ENCODE data around the gene SERBP1.

GRCh38 chr1:67431869-67432578 lies 1.8 kb upstream of the SERBP1 start:
- TF ChIP-seq, protein P1, sequence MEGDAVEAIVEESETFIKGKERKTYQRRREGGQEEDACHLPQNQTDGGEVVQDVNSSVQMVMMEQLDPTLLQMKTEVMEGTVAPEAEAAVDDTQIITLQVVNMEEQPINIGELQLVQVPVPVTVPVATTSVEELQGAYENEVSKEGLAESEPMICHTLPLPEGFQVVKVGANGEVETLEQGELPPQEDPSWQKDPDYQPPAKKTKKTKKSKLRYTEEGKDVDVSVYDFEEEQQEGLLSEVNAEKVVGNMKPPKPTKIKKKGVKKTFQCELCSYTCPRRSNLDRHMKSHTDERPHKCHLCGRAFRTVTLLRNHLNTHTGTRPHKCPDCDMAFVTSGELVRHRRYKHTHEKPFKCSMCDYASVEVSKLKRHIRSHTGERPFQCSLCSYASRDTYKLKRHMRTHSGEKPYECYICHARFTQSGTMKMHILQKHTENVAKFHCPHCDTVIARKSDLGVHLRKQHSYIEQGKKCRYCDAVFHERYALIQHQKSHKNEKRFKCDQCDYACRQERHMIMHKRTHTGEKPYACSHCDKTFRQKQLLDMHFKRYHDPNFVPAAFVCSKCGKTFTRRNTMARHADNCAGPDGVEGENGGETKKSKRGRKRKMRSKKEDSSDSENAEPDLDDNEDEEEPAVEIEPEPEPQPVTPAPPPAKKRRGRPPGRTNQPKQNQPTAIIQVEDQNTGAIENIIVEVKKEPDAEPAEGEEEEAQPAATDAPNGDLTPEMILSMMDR (IDR thresholded peaks at IDR 0.05) = no peak
- TF ChIP-seq POLR2AphosphoS5 (IDR thresholded peaks at IDR 0.05) = no peak
